Measurements from ENCODE around the gene SCAANT1. TPM values are rescaled to one million over a fixed set of nuclear protein-coding genes. Genes with fewer than 3 reads are reported as not detected.

The SCAANT1 gene
- total RNA-seq, 1 experiment from 2014 or later = not detected

DNA sequence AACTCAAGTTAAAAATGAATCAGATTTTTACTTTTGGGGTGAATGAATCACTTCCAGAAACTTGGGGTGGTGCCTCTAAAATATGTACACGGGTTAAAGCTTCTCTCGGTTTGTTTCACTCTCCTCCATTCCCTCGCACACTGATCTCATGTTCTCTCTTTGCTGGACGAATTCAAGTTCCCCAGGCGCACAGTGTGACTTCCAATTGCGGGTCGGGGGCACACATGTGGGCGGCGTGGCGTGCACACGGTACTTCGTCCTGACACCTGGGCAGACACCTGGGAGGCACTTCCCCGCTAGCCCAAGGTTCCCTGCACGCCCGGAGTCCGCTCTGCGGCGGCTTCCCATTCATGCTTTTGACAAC lies 692 bp downstream of the SCAANT1 start:
- no peak overlapping the region for H3K4ac ChIP-seq (ENCODE audit: low read depth, low read length)
- H3K9ac ChIP-seq (ENCODE audit: extremely low read depth, insufficient read length, low read length) = no peak overlapping the region
- H3K4me3 Mint-ChIP-seq = peak overlapping the region; percentile 72 to 84
- no peak overlapping the region for H2AK5ac ChIP-seq (ENCODE audit: insufficient read length, low read length)
- H3K4me2 ChIP-seq (ENCODE audit: insufficient read depth, insufficient read length, low read length) = peak overlapping the region; percentile 92
- H2BK12ac ChIP-seq (ENCODE audit: insufficient read length, low read depth, low read length) = no peak overlapping the region
- no peak overlapping the region for H2AFZ ChIP-seq (ENCODE audit: low read length)
- no peak overlapping the region for H3K56ac ChIP-seq (ENCODE audit: insufficient read length, low read depth, low read length)
- peaks cover 10% of the 10 kb centered on the region for H3K23me2 ChIP-seq (ENCODE audit: insufficient read length, low read depth, low read length, poor library complexity, severe bottlenecking)
- H3K27me3 ChIP-seq (ENCODE audit: insufficient read depth, low read length) = no peaks in the 10 kb centered on the region
- no peaks in the 10 kb centered on the region for H4K20me1 ChIP-seq (ENCODE audit: control insufficient read depth, insufficient read depth, insufficient read length)
- H3K79me1 ChIP-seq (ENCODE audit: insufficient read depth, low read depth, low read length, poor library complexity, severe bottlenecking) = no peaks in the 10 kb centered on the region
- H2BK20ac ChIP-seq (ENCODE audit: low read depth, low read length, poor library complexity, severe bottlenecking) = no peak overlapping the region
- WGBS (ENCODE audit: extremely low coverage, insufficient read length, low lambda C conversion rate) = no CpG with 5 or more reads among the region's 18 CpGs
- peaks cover 7 to 18% (median 18%) of the 10 kb centered on the region in 3 experiments for H3K36me3 Mint-ChIP-seq (ENCODE audit: insufficient read depth in 1 of 3, low read depth in 3 of 3)
- peaks cover 21 to 26% of the 10 kb centered on the region in 2 experiments for H3K4me1 Mint-ChIP-seq
- H3K9me3 Mint-ChIP-seq = no peaks in the 10 kb centered on the region; a peak in 1 of 5 replicates
- no peak for TF ChIP-seq CTCF (conservative IDR thresholded peaks at IDR 0.05)
- H4K8ac ChIP-seq (replicated peaks; ENCODE audit: insufficient read length, low read depth, low read length) = no peak overlapping the region
- no peak overlapping the region for H2BK120ac ChIP-seq (ENCODE audit: low read depth, low read length, poor library complexity, severe bottlenecking)
- no peak overlapping the region for H2BK5ac ChIP-seq (ENCODE audit: insufficient read length, low read length)
- H3K79me2 ChIP-seq (ENCODE audit: insufficient read depth, low read length) = no peaks in the 10 kb centered on the region
- no peak for DNase-seq
- no peak overlapping the region for H3K27ac ChIP-seq (ENCODE audit: insufficient read length, low read depth, low read length)
- peak overlapping the region; percentile 8; the same call in 1 of the 2 replicates for H3K14ac ChIP-seq (ENCODE audit: insufficient read depth, low read length)
- no peak overlapping the region for H3T11ph ChIP-seq (ENCODE audit: low read length)
- H3K18ac ChIP-seq (ENCODE audit: insufficient read length, low read depth, low read length) = no peak overlapping the region
- no peak overlapping the region for H4K5ac ChIP-seq (ENCODE audit: insufficient read length, low read depth, low read length)
- no peaks in the 10 kb centered on the region; the same call in none of the 2 replicates for H3K27me3 Mint-ChIP-seq (ENCODE audit: low read depth)
- peak overlapping the region; percentile 10 to 60 (median 41); a peak in 4 of 7 replicates for H3K27ac Mint-ChIP-seq
- no peak overlapping the region for H4K91ac ChIP-seq (ENCODE audit: insufficient read length, low read depth, low read length)
- H2BK15ac ChIP-seq (ENCODE audit: low read depth, low read length) = no peak overlapping the region; the same call in 1 of the 2 replicates
- no peaks in the 10 kb centered on the region for H3K9me3 ChIP-seq (ENCODE audit: control insufficient read depth, low read depth, low read length)
- no peaks in the 10 kb centered on the region for H3K4me1 ChIP-seq (ENCODE audit: insufficient read depth, low read length)
- H3K23ac ChIP-seq (ENCODE audit: insufficient read length, low read depth, low read length) = no peak overlapping the region

Data from H9 (cell line).